Astrocyte (in vitro differentiated cells and primary cell): ENCODE data around the gene ACTN2. TPM values are rescaled to one million over a fixed set of nuclear protein-coding genes. Genes with fewer than 3 reads are reported as not detected.

Source experiments
- DNase-seq: peaks from one replicate; pipeline ENCODE4 v3.0.0-alpha.2; 2010; ENCODE audit warnings: low read depth
- FAIRE-seq: peaks from 2 replicates; lab custom pipeline; 2011; peaks lifted over from hg19 to GRCh38; lab: Jason Lieb, UNC
- H2AFZ ChIP-seq: 2 replicates; pipeline ENCODE4 v1.6.0; 2012; ENCODE audit warnings: low read depth, low read length, inconsistent platforms
- H3K27ac ChIP-seq: 2 replicates; pipeline ENCODE4 v1.5.1; 2011; ENCODE audit warnings: low read depth, low read length, inconsistent platforms
- H3K27me3 ChIP-seq: 2 replicates; pipeline ENCODE4 v1.6.0; 2011; ENCODE audit warnings: low read length, inconsistent platforms; ENCODE audit not compliant: insufficient read depth
- H3K36me3 ChIP-seq: 2 replicates; pipeline ENCODE4 v1.5.1; 2011; ENCODE audit warnings: low read length, inconsistent platforms; ENCODE audit not compliant: insufficient read depth
- H3K4me1 ChIP-seq: 2 replicates; pipeline ENCODE4 v1.5.1; 2011; ENCODE audit warnings: low read length, inconsistent platforms; ENCODE audit not compliant: insufficient read depth
- H3K4me2 ChIP-seq: 2 replicates; pipeline ENCODE4 v1.6.0; 2012; ENCODE audit warnings: low read length, inconsistent platforms
- H3K4me3 ChIP-seq: 2 replicates; pipeline ENCODE4 v1.5.1; 2011; ENCODE audit warnings: low read depth, mild to moderate bottlenecking, low read length, inconsistent platforms; ENCODE audit not compliant: insufficient read depth
- H3K79me2 ChIP-seq: 2 replicates; pipeline ENCODE4 v1.6.0; 2012; ENCODE audit warnings: mild to moderate bottlenecking, low read length, inconsistent platforms; ENCODE audit not compliant: insufficient read depth
- H3K9ac ChIP-seq: 2 replicates; pipeline ENCODE4 v1.6.0; 2012; ENCODE audit warnings: mild to moderate bottlenecking, low read length, inconsistent platforms
- H3K9me3 ChIP-seq: 2 replicates; pipeline ENCODE4 v1.5.1; 2012; ENCODE audit warnings: low read depth, mild to moderate bottlenecking, low read length, inconsistent platforms; ENCODE audit not compliant: insufficient read depth
- H4K20me1 ChIP-seq: 2 replicates; pipeline ENCODE4 v1.6.0; 2012; ENCODE audit warnings: low read length, inconsistent platforms; ENCODE audit not compliant: insufficient read depth
- H3K27ac Mint-ChIP-seq: one replicate; pipeline ENCODE4 v1.8.0; 2021; ENCODE audit warnings: mild to moderate bottlenecking, mixed read lengths; ENCODE audit not compliant: unreplicated experiment
- H3K27me3 Mint-ChIP-seq: one replicate; pipeline ENCODE4 v1.8.0; 2021; ENCODE audit warnings: low read depth, mixed read lengths; ENCODE audit not compliant: unreplicated experiment
- H3K36me3 Mint-ChIP-seq: one replicate; pipeline ENCODE4 v1.8.0; 2021; ENCODE audit warnings: low read depth, mixed read lengths; ENCODE audit not compliant: unreplicated experiment
- H3K4me1 Mint-ChIP-seq: one replicate; pipeline ENCODE4 v1.8.0; 2021; ENCODE audit warnings: low read depth, mixed read lengths; ENCODE audit not compliant: unreplicated experiment
- H3K4me3 Mint-ChIP-seq: one replicate; pipeline ENCODE4 v1.8.0; 2021; ENCODE audit warnings: mild to moderate bottlenecking, moderate library complexity, mixed read lengths; ENCODE audit not compliant: unreplicated experiment
- H3K9me3 Mint-ChIP-seq: one replicate; pipeline ENCODE4 v1.8.0; 2021; ENCODE audit warnings: mild to moderate bottlenecking, mixed read lengths; ENCODE audit not compliant: unreplicated experiment
- EZH2 ChIP-seq: IDR thresholded peaks from 2 replicates; pipeline ENCODE4 v1.6.1; 2012; ENCODE audit warnings: mild to moderate bottlenecking, low read length, inconsistent platforms; ENCODE audit not compliant: insufficient read depth
- total RNA-seq: library from RNA; stranded (reverse); gene quantifications from 2 replicates; pipeline ENCODE4 v1.2.1, GENCODE V29; 2021
- TF ChIP-seq, protein P1 (sequence below): IDR thresholded peaks from 2 replicates; pipeline ENCODE4 v1.5.1; 2011; ENCODE audit warnings: low read depth, mild to moderate bottlenecking, inconsistent platforms, low read length, moderate library complexity; ENCODE audit not compliant: insufficient read depth

The ACTN2 gene
- total RNA-seq, 1 donor from 2014 or later: 0.89 TPM

DNA sequence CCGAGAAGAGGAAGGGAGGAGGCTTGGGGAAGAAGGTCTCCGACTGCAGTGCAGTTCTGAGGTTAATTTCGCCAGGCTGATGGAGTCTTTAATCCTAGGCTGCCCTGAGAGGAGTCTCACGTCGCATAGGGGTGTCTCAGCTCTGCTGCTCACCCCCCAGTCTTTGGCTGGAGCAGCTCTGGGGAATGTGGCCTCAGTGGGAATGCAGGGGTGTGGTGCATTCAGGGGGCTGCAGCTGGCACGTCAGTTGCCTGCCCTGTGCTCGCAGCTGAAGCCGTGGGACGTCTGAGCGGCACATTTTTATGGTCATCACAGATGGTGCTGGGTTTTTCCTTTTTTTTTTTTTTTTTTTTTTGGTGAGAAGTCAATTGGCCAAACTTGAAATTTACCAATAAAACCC is 38.2 kb downstream of the ACTN2 start:
- no peak overlapping the region for H3K9ac ChIP-seq
- DNase-seq (no peak), FAIRE-seq (no peak)
- H3K4me1 Mint-ChIP-seq: no peaks in the 10 kb centered on the region
- no peaks in the 10 kb centered on the region for H3K4me1 ChIP-seq
- no peaks in the 10 kb centered on the region for H3K36me3 ChIP-seq
- no peaks in the 10 kb centered on the region for H4K20me1 ChIP-seq
- no peak overlapping the region for H3K4me3 Mint-ChIP-seq
- no peaks in the 10 kb centered on the region for H3K9me3 Mint-ChIP-seq
- H3K36me3 Mint-ChIP-seq: no peaks in the 10 kb centered on the region
- no peak overlapping the region for H3K27ac ChIP-seq
- no peaks in the 10 kb centered on the region for H3K79me2 ChIP-seq
- H3K9me3 ChIP-seq: no peaks in the 10 kb centered on the region
- no peak overlapping the region for H3K4me3 ChIP-seq
- no peak overlapping the region for H3K27ac Mint-ChIP-seq
- H3K4me2 ChIP-seq: no peak overlapping the region
- H2AFZ ChIP-seq: no peak overlapping the region
- H3K27me3 Mint-ChIP-seq: no peaks in the 10 kb centered on the region
- no peak for TF ChIP-seq EZH2
- TF ChIP-seq, protein P1, sequence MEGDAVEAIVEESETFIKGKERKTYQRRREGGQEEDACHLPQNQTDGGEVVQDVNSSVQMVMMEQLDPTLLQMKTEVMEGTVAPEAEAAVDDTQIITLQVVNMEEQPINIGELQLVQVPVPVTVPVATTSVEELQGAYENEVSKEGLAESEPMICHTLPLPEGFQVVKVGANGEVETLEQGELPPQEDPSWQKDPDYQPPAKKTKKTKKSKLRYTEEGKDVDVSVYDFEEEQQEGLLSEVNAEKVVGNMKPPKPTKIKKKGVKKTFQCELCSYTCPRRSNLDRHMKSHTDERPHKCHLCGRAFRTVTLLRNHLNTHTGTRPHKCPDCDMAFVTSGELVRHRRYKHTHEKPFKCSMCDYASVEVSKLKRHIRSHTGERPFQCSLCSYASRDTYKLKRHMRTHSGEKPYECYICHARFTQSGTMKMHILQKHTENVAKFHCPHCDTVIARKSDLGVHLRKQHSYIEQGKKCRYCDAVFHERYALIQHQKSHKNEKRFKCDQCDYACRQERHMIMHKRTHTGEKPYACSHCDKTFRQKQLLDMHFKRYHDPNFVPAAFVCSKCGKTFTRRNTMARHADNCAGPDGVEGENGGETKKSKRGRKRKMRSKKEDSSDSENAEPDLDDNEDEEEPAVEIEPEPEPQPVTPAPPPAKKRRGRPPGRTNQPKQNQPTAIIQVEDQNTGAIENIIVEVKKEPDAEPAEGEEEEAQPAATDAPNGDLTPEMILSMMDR: no peak
- H3K27me3 ChIP-seq: no peaks in the 10 kb centered on the region

DNA sequence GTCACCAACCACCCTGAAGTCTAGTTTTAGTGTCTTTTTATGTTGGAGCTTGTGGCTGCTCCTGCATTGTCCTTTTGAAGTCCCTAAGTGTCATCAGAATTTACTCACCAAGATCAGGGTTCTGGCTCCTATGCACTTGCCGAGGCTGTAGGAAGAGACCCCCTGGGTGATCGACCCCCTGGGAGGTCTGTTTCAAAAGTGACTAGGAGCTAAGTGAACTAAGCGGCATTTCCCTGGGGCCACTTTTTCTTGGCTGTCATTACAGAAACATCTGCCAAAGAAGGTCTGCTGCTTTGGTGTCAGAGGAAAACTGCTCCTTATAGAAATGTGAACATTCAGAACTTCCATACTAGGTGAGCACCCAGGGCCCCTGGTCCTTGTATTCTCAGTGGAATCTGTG is 39.4 kb downstream of the ACTN2 start:
- H2AFZ ChIP-seq: no peak overlapping the region
- FAIRE-seq (no peak), DNase-seq (no peak)
- no peaks in the 10 kb centered on the region for H3K9me3 Mint-ChIP-seq
- no peaks in the 10 kb centered on the region for H3K9me3 ChIP-seq
- no peaks in the 10 kb centered on the region for H3K4me1 Mint-ChIP-seq
- H4K20me1 ChIP-seq: no peaks in the 10 kb centered on the region
- no peak overlapping the region for H3K4me2 ChIP-seq
- H3K27me3 ChIP-seq: no peaks in the 10 kb centered on the region
- no peaks in the 10 kb centered on the region for H3K36me3 ChIP-seq
- no peak for TF ChIP-seq EZH2
- TF ChIP-seq, protein P1: no peak
- no peak overlapping the region for H3K9ac ChIP-seq
- H3K79me2 ChIP-seq: no peaks in the 10 kb centered on the region
- H3K4me3 Mint-ChIP-seq: no peak overlapping the region
- H3K27me3 Mint-ChIP-seq: no peaks in the 10 kb centered on the region
- H3K4me3 ChIP-seq: no peak overlapping the region
- no peak overlapping the region for H3K27ac ChIP-seq
- H3K36me3 Mint-ChIP-seq: no peaks in the 10 kb centered on the region
- H3K27ac Mint-ChIP-seq: no peak overlapping the region
- H3K4me1 ChIP-seq: no peaks in the 10 kb centered on the region

GRCh38 chr1:236727521-236727920 is 41.2 kb downstream of the ACTN2 start:
- no peaks in the 10 kb centered on the region for H4K20me1 ChIP-seq
- H3K27me3 ChIP-seq: no peaks in the 10 kb centered on the region
- no peak overlapping the region for H3K9ac ChIP-seq
- no peaks in the 10 kb centered on the region for H3K9me3 ChIP-seq
- no peak overlapping the region for H3K27ac ChIP-seq
- FAIRE-seq: no peak
- TF ChIP-seq, protein P1: no peak
- TF ChIP-seq EZH2: no peak
- Mint-ChIP-seq H3K27me3 (no peaks in the 10 kb centered on the region), H3K4me1 (no peaks in the 10 kb centered on the region), H3K36me3 (no peaks in the 10 kb centered on the region), H3K9me3 (no peaks in the 10 kb centered on the region), H3K27ac (no peak overlapping the region), H3K4me3 (no peak overlapping the region)
- H3K4me2 ChIP-seq: no peak overlapping the region
- H3K79me2 ChIP-seq: no peaks in the 10 kb centered on the region
- DNase-seq: no peak
- no peaks in the 10 kb centered on the region for H3K4me1 ChIP-seq
- no peak overlapping the region for H2AFZ ChIP-seq
- H3K36me3 ChIP-seq: no peaks in the 10 kb centered on the region
- H3K4me3 ChIP-seq: no peak overlapping the region
